Spleen (tissue), 7 donors: Measurements from ENCODE around the gene PHTF1.

Experiments
- POLR2AphosphoS5 ChIP-seq, 3 donors: sonication (generic); formaldehyde crosslinking; IDR thresholded peaks; one replicate each; pipeline ENCODE4 v1.5.1; 2017; ENCODE audit warnings: antibody characterized with exemption in 3 of 3
- TF ChIP-seq, protein P1 (sequence below), 11 experiments: fragments of 200-600 bp in 7 of 11; fragments of 450-650 bp in 4 of 11; sonication (generic) in 4 of 11; IDR thresholded peaks in 8 of 11; conservative IDR thresholded peaks in 3 of 11; 1 replicate in 7 of 11; 2 replicates in 4 of 11; pipeline versions ENCODE4 v1.4.0 to v1.8.0; 2016 to 2021; ENCODE audit warnings: antibody characterized with exemption in 11 of 11, inconsistent platforms in 4 of 11, mild to moderate bottlenecking in 1 of 11
- donor health status: DM: no; HTN: no; CAD: no; lungs with moderate emphysema.
- donor health status: DM: no; HTN: no; CAD: no.
- donor health status: DM: no; HTN: no; CAD: no.

DNA sequence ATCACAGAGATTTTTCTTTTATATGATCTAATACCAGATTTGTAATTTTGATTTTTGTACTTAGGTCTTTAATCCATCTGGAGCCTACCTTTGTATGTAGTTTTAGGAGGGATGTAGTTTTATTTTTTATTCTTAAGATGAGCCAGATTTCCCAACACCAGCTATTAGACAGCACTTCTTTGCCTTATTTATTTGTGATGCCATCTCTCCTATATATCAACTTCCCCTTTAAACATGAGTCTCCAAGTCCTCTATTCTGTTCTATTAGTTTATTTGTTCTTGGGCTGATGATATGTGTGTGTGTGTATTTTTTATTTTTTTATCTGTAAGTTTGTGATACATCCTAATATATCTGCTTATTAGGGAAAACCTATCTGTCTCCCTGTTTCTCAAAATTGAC is 94.2 kb downstream of the PHTF1 start:
- TF ChIP-seq, protein P1, sequence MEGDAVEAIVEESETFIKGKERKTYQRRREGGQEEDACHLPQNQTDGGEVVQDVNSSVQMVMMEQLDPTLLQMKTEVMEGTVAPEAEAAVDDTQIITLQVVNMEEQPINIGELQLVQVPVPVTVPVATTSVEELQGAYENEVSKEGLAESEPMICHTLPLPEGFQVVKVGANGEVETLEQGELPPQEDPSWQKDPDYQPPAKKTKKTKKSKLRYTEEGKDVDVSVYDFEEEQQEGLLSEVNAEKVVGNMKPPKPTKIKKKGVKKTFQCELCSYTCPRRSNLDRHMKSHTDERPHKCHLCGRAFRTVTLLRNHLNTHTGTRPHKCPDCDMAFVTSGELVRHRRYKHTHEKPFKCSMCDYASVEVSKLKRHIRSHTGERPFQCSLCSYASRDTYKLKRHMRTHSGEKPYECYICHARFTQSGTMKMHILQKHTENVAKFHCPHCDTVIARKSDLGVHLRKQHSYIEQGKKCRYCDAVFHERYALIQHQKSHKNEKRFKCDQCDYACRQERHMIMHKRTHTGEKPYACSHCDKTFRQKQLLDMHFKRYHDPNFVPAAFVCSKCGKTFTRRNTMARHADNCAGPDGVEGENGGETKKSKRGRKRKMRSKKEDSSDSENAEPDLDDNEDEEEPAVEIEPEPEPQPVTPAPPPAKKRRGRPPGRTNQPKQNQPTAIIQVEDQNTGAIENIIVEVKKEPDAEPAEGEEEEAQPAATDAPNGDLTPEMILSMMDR (IDR thresholded peaks at IDR 0.05 in 8 of 11, conservative IDR thresholded peaks at IDR 0.05 in 3 of 11) = no peak
- TF ChIP-seq POLR2AphosphoS5 (IDR thresholded peaks at IDR 0.05) = no peak
